ENCODE results near the gene ASB1. TPM values are rescaled to one million over a fixed set of nuclear protein-coding genes. Genes with fewer than 3 reads are reported as not detected.

Gene ASB1
- total and polyA plus RNA-seq, 7 donors: 3.5 to 36.0 (median 14.0) TPM

DNA sequence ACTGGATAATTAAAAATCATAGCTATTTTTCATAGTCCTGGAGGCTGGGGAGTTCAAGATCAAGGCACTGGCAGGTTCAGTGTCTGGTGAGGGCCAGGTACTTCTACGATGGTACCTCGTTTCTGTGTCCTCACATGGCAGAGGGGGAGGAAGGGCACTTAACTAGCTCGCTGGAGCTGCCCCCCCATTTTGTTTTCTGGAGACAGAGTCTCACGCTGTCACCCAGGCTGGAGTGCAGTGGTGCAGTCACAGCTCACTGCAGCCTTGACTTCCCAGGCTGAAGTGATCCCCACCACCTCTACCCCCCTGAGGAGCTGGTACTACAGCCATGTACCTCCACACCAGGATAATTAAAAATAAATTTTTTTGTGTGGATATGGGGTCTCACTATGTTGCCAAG is 40.3 kb downstream of the ASB1 start:
- intact Hi-C loops (cut with DNase I): no loop called here
- Histone ChIP-seq H3K9me3 (no peaks in the 10 kb centered on the region), H3K27ac (no peak overlapping the region), H3K36me3 (no peaks in the 10 kb centered on the region), H3K4me3 (no peak overlapping the region), H3K27me3 (no peaks in the 10 kb centered on the region), H3K4me1 (no peaks in the 10 kb centered on the region)
- TF ChIP-seq POLR2A (IDR thresholded peaks at IDR 0.05): no peak
- 88 to 90% methylated on average over 4 of the region's 4 CpGs for WGBS, 2 donors
- no peak for DNase-seq

DNA sequence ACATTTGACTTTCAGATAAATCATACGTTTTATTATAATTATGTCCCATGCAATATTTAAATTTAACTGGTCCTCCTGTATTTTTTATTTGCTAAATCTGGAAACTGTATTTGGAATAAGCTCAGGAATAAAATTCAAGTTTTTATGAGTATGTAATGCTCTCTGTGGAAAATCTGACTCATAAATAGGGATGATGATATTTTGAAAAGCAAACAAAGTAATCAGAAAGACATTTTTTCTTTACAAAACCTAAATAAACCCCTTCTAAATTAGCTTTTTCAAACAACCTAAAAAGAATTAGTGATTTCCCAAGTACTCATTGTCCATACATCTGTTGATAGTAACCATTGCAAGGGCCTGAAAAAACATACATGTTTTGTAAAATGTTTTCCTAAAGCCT is 41.1 kb downstream of the ASB1 start:
- no peaks in the 10 kb centered on the region for H3K27me3 ChIP-seq

DNA sequence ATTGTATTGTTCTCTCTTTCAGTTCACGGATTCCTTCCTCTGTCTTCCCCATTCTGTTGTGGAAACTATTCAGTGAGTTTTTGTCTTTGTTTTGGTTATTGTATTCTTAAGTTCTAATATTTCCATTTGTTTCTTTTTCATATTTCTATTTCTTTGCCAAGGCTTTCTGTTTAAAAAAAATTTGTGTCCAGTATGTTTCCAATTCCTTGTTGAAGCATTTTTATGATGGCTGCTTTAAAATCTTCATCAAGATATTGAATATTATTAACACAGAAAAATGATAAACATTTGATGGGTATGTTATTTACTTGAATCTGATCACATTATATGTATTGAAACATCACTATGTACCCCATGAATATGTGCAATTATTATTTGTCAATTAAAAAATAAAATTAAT is 42.4 kb downstream of the ASB1 start:
- 90 to 92% methylated on average over 1 of the region's 1 CpG for WGBS, 2 donors
- H3K36me3 ChIP-seq: no peaks in the 10 kb centered on the region
- TF ChIP-seq POLR2A (IDR thresholded peaks at IDR 0.05) (no peak), POLR2AphosphoS5 (IDR thresholded peaks at IDR 0.05) (no peak), EP300 (IDR thresholded peaks at IDR 0.05) (no peak)
- TF ChIP-seq, protein P1, sequence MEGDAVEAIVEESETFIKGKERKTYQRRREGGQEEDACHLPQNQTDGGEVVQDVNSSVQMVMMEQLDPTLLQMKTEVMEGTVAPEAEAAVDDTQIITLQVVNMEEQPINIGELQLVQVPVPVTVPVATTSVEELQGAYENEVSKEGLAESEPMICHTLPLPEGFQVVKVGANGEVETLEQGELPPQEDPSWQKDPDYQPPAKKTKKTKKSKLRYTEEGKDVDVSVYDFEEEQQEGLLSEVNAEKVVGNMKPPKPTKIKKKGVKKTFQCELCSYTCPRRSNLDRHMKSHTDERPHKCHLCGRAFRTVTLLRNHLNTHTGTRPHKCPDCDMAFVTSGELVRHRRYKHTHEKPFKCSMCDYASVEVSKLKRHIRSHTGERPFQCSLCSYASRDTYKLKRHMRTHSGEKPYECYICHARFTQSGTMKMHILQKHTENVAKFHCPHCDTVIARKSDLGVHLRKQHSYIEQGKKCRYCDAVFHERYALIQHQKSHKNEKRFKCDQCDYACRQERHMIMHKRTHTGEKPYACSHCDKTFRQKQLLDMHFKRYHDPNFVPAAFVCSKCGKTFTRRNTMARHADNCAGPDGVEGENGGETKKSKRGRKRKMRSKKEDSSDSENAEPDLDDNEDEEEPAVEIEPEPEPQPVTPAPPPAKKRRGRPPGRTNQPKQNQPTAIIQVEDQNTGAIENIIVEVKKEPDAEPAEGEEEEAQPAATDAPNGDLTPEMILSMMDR (IDR thresholded peaks at IDR 0.05): no peak
- no peaks in the 10 kb centered on the region for H3K4me1 ChIP-seq
- DNase-seq: no peak
- H3K4me3 ChIP-seq: no peak overlapping the region
- H3K9me3 ChIP-seq: peaks cover 0 to 3% (median 1%) of the 10 kb centered on the region in 4 donors
- H3K27me3 ChIP-seq: no peaks in the 10 kb centered on the region
- intact Hi-C loops (cut with DNase I): no loop called here
- no peak overlapping the region for H3K27ac ChIP-seq

More for the DNA sequence above, 41.1 kb downstream of the ASB1 start:
- TF ChIP-seq POLR2A (IDR thresholded peaks at IDR 0.05) (no peak), EP300 (IDR thresholded peaks at IDR 0.05) (no peak), POLR2AphosphoS5 (IDR thresholded peaks at IDR 0.05) (no peak)
- TF ChIP-seq, protein P1 (IDR thresholded peaks at IDR 0.05): no peak
- 82 to 89% methylated on average over 1 of the region's 1 CpG for WGBS, 2 donors
- Histone ChIP-seq H3K9me3 (peaks cover 0 to 3% (median 0%) of the 10 kb centered on the region in 4 donors), H3K4me1 (no peaks in the 10 kb centered on the region), H3K36me3 (no peaks in the 10 kb centered on the region), H3K27ac (no peak overlapping the region), H3K4me3 (no peak overlapping the region)
- intact Hi-C loops (cut with DNase I): no loop called here
- no peak for DNase-seq

DNA sequence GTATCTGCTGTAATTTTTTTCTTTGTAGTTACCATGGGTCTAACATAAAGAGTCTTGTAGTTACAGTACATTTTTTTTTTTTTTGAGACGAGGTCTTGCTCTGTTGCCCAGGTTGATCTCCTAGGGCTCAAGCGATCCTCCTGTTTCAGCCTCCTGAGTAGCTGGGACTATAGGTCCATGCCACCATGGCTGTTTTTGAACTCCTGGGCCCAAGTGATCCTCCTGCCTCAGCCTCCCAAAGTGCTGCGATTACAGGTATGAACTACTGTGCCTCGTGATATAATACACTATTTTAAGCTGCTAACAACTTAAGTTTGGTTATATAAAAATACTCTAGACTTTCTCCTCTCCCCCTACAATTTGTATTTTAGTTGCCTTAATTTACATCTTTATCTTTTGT is 46.3 kb downstream of the ASB1 start:
- H3K27me3 ChIP-seq: no peaks in the 10 kb centered on the region
- peaks cover 0 to 20% (median 14%) of the 10 kb centered on the region in 4 donors for H3K4me1 ChIP-seq
- H3K4me3 ChIP-seq: no peak overlapping the region
- no peak overlapping the region for H3K27ac ChIP-seq
- TF ChIP-seq, protein P1 (IDR thresholded peaks at IDR 0.05): no peak
- TF ChIP-seq POLR2A (IDR thresholded peaks at IDR 0.05): no peak
- no peak for TF ChIP-seq POLR2AphosphoS5 (IDR thresholded peaks at IDR 0.05)
- TF ChIP-seq EP300 (IDR thresholded peaks at IDR 0.05): no peak
- intact Hi-C loops (cut with DNase I): no loop called here
- DNase-seq: no peak
- WGBS, 2 donors: 94 to 95% methylated on average over 4 of the region's 4 CpGs
- no peaks in the 10 kb centered on the region for H3K36me3 ChIP-seq
- H3K9me3 ChIP-seq: peaks cover 0 to 5% (median 1%) of the 10 kb centered on the region in 4 donors

DNA sequence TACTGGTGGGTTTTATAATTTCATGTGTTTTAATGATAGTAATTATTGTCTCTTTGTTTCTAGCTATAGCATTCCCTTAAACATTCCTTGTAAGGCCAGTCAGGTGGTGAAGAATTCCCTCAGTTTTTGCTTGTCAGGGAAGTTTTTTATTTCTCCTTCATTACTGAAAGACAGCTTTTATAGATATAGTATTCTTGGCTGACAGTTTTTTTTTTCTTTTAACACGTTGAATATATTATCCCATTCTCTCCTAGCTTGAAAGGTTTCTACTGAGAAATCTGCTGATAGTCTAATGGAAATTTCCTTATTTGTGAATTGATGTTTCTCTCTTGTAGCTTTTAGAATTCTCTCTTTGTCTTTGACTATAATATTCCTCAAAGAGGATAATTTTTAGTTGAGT is 46.8 kb downstream of the ASB1 start:
- Histone ChIP-seq H3K9me3 (peaks cover 0 to 9% (median 1%) of the 10 kb centered on the region in 4 donors), H3K4me1 (peaks cover 0 to 20% (median 14%) of the 10 kb centered on the region in 4 donors), H3K27me3 (no peaks in the 10 kb centered on the region), H3K4me3 (no peak overlapping the region), H3K36me3 (no peaks in the 10 kb centered on the region), H3K27ac (no peak overlapping the region)
- DNase-seq: no peak
- TF ChIP-seq, protein P1 (IDR thresholded peaks at IDR 0.05): no peak
- no peak for TF ChIP-seq POLR2AphosphoS5 (IDR thresholded peaks at IDR 0.05)
- WGBS, 2 donors: 74 to 89% methylated on average over 1 of the region's 1 CpG
- intact Hi-C loops (cut with DNase I): no loop called here
